ENCODE measurements around the gene DKKL1.

The DKKL1 gene

DNA sequence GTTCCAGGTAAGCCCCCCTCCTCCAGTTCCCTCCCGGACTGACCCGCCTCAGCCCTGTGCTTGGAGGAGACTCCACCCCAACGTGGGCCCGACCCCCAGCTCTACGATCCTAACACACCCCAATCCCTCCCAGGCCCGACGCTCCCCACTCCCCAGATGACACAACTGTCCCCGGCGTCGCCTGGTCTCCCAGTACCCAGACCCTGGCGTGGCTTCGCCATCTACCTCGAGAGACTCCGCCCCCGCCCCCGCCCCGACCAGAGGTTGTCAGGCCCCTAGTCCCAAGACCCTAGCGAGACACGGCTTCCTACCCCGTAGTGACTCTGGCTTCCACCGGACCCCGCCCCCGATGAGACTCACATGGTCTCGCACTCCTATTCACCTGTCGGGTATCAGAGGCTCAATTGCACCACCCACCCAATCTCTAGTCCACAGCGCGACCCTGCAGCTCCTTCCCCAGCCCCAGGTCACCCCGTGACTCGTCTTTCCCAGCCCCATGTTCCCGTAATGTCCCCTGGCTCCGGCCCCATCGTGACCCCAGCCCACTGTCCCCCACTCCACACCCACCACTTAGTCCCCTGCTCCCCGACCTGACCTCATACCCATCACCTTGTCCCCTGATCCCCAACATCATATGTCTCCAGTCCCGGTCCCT is 25.5 kb upstream of the DKKL1 start:
- no peak for DNase-seq (ENCODE audit: low read depth, low spot score)

GRCh38 chr19:49338691-49339300 is 24.9 kb upstream of the DKKL1 start:
- DNase-seq (ENCODE audit: low read depth, low spot score) = no peak

DNA sequence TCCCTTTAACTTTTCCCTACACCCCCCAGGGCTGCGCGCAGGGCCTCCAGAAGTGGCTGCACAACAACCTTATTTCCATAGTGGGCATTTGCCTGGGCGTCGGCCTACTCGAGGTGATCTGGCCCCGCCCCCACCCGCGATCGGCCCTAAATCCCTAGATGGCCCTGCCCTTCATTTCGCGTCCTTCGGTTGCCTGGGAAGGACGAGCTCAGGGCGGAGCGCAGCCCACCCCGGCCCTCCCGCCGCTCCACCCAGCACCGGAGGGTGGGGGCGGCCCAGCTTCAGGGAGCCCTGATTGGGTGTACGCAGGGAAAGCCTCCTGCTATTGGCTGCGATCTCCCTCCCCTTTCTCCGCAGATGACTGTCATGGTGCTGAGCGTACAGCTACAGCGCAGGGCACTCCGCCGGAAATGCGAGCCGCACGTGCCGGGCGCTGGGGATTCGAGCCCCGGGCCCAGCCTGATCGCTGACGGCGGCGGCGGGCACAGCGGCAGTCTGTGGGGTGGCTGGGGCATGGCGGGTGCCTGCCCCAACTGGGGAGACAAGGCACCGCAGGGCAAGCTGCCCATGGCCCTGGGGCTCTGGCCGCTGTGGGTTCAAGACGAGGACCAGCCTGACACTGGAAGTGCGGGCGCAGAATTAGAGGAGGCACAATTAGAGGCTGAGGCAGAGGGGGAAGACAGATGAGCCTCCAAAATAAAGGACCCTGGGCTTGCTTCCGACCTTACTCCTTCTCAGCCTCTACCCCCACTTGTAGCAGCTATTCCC is 24.2 kb upstream of the DKKL1 start:
- no peak for DNase-seq (ENCODE audit: low read depth, low spot score)

DNA sequence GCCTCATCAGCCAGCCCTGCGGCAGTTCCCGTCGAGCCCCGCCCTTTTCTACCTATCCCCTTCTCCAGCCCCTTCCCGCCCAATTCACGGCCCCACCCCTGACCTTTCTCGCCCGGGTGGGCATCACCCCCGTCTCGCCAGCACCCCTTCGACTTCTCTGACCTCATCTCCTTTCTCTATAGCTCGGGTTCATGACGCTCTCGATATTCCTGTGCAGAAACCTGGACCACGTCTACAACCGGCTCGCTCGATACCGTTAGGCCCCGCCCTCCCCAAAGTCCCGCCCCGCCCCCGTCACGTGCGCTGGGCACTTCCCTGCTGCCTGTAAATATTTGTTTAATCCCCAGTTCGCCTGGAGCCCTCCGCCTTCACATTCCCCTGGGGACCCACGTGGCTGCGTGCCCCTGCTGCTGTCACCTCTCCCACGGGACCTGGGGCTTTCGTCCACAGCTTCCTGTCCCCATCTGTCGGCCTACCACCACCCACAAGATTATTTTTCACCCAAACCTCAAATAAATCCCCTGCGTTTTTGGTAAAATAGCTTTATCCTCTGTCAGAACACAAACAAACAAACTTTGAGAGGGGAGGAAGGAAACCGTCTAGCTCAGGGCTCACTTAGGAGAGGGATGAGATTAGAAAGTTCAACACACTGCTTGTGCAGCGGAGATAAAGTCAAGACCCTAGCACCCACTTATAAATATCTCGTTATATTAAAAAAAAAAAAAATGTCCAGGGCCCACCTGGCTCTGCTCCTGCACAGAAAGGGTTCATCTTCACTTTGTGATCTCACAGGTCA is 23.4 kb upstream of the DKKL1 start:
- DNase-seq (ENCODE audit: low read depth, low spot score) = no peak

GRCh38 chr19:49340865-49341718 is 22.6 kb upstream of the DKKL1 start:
- no peak for DNase-seq (ENCODE audit: low read depth, low spot score)

DNA sequence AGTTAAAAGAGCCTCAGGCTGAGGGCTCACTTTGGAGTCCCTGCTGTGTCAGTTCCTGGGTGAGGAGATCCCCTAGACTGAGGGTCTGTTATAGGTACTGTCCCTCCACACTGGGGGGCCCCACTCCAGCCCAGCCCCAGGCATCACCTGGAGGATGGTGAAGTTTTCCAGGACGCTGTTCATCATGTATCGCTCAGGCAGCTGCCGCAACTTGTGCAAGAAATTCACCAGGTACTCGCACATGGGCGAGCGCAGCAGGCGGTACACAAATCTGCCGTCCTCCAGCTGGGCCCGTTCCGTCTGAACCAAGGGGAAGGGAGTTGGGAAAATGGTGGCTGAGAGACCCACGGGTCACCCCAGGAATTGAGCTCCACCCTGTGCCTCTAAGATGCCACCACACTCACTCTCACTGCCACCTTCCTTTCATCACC is 21.4 kb upstream of the DKKL1 start:
- DNase-seq (ENCODE audit: low read depth, low spot score) = no peak

DNA sequence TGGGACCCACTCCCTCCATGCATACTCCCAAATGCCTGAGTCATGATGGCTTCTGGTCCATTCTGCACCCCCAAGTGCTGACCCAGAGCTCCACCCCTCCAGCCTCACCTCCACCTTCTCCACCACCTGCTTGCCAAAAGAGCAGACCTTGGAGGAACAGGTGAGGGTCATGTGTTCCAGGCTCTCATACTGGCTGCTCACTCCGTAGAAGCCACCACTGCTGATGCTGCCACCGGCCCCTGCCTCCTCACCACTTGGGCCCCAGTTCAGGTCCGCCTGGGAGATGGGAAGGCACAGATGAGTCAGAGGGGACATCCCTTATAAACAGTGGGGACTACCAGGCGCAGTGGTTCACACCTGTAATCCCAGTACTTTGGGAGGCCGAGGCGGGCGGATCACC is 20.6 kb upstream of the DKKL1 start:
- DNase-seq (ENCODE audit: low read depth, low spot score) = no peak

DNA sequence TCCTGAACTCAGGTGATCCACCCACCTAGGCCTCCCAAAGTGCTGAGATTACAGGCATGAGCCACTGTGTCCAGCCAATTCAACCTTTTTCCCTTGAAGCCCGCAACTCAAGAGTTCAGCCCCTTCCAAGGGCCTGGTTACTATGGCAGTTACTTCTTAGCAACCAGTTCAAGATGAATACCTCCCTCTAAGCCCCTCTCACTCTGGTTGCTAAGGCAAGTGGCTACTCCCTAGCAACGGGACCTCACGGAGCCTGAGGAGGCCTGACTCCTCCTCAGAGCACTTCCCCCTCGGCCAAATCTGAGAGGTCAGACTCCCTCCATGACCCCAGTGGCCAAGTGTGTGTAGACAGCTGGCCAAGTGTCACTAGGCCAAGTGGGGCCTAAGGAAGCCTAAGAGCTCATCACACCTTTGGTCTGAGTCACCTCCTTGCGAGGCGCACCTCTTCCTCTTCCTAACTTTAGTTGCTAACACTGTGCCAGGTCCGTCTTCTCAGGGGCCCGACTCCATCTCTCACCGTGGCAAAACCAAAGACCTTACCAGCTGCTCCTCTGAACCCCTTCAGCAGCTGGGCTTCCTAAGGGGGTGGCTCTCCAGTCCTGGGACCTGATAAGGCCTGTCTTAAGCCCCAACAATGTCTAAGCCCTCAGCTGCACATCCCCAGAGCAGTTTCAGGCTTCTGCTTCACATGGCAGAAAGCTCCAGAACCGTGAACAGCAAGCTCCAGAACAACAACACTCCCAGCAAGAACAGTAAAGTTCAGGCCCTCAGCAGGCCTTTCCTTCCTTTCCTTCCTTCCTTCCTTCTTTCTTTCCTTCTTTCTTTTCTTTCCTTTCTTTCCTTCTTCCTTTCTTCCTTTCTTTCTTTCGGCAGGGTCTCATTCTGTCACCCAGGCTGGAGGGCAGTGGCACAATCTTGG is 18.9 kb upstream of the DKKL1 start:
- no peak for DNase-seq (ENCODE audit: low read depth, low spot score)

DNA sequence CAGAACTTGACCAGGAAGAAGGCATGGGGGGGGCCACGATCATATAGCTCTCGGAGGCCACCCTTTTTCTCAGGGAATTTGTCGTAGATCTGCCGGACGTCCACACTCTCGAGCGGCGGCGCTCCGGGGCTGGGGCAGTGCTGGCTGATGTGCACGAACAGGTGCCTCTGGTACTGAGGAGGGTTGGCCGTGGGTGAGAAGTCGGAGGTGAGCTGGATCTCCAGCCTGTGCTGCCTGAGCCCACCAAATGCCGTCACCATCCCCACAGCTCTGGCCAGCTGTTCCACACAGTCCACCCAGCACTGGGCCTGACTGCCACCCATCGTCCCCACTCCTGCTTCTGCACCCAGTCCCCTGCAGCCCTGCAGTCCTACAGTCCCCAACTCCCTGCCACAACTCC is 16.5 kb upstream of the DKKL1 start:
- DNase-seq (ENCODE audit: low read depth, low spot score) = no peak

- no peak for DNase-seq (ENCODE audit: low read depth, low spot score)
Observed at GRCh38 chr19:49347835-49348234, 15.8 kb upstream of the DKKL1 start.

- DNase-seq (ENCODE audit: low read depth, low spot score) = no peak
Observed at GRCh38 chr19:49348305-49349189, 15.1 kb upstream of the DKKL1 start.

- no peak for DNase-seq (ENCODE audit: low read depth, low spot score)
Observed at GRCh38 chr19:49349567-49349966, 14.1 kb upstream of the DKKL1 start.

- DNase-seq (ENCODE audit: low read depth, low spot score) = no peak
Observed at GRCh38 chr19:49355909-49356353, 7.7 kb upstream of the DKKL1 start.

- no peak for DNase-seq (ENCODE audit: low read depth, low spot score)
Observed at GRCh38 chr19:49356382-49356781, 7.3 kb upstream of the DKKL1 start.

- DNase-seq (ENCODE audit: low read depth, low spot score) = no peak
Observed at GRCh38 chr19:49357186-49357585, 6.5 kb upstream of the DKKL1 start.

- no peak for DNase-seq (ENCODE audit: low read depth, low spot score)
Observed at GRCh38 chr19:49359851-49360820, 3.5 kb upstream of the DKKL1 start.

- no peak for DNase-seq (ENCODE audit: low read depth, low spot score)
Observed at GRCh38 chr19:49361438-49362047, 2.1 kb upstream of the DKKL1 start.
